ENCODE results near the gene DNAH6.

Gene DNAH6

DNA sequence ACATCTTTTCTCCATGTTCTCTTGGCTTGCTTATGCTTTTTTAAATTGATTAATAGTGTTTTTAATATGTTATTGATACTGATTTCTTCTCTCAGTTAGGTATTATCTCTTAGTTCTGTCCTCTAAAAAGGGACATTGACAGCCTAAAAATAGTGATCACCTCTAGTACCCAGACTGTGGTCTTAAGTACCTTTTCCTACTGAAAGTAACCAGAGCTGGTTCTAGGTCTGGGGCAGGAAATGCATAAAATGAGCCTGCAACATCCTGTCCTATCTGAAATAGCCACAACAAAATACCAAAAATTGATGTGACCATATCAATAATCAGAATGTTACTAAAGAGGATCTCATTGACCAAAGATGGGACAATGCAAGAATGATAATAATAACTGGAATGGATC lies 113.3 kb downstream of the DNAH6 start:
- no peaks in the 10 kb centered on the region for H3K36me3 ChIP-seq (ENCODE audit: insufficient read depth, low read length)
- no peak overlapping the region for H3K9ac ChIP-seq (ENCODE audit: low read depth, low read length)
- H3K27me3 ChIP-seq (ENCODE audit: insufficient read depth, low read length, poor library complexity), result no peaks in the 10 kb centered on the region
- H3K9me3 ChIP-seq (ENCODE audit: insufficient read depth, low read length, severe bottlenecking), result no peaks in the 10 kb centered on the region
- no peaks in the 10 kb centered on the region for H3K79me2 ChIP-seq (ENCODE audit: insufficient read depth, low read length)
- H3K4me1 ChIP-seq (ENCODE audit: insufficient read depth, low read length), result no peaks in the 10 kb centered on the region
- H3K4me3 ChIP-seq (ENCODE audit: low read depth in 1 of 2, low read length in 2 of 2), result no peak overlapping the region
- no peak overlapping the region for H3K4me2 ChIP-seq (ENCODE audit: insufficient read depth, low read length)
- H2AFZ ChIP-seq (ENCODE audit: low read depth, low read length), result no peak overlapping the region
- TF ChIP-seq EZH2 (IDR thresholded peaks at IDR 0.05; ENCODE audit: borderline replicate concordance, low read depth, low read length, severe bottlenecking), result no peak
- no peak for TF ChIP-seq CTCF (IDR thresholded peaks at IDR 0.05; ENCODE audit: borderline replicate concordance, extremely low read depth, low read length, poor library complexity, severe bottlenecking)
- no peak for ATAC-seq (ENCODE audit: insufficient read depth, low read depth)
- no peak overlapping the region for H3K27ac ChIP-seq (ENCODE audit: low read length)
- no peak for DNase-seq
- H4K20me1 ChIP-seq (ENCODE audit: insufficient read depth, low read length), result no peaks in the 10 kb centered on the region

- Histone ChIP-seq H3K9me3 (ENCODE audit: insufficient read depth, low read length, severe bottlenecking) (no peaks in the 10 kb centered on the region), H3K9ac (ENCODE audit: low read depth, low read length) (no peak overlapping the region), H3K27ac (ENCODE audit: low read length) (no peak overlapping the region), H4K20me1 (ENCODE audit: insufficient read depth, low read length) (no peaks in the 10 kb centered on the region), H2AFZ (ENCODE audit: low read depth, low read length) (no peak overlapping the region), H3K79me2 (ENCODE audit: insufficient read depth, low read length) (no peaks in the 10 kb centered on the region), H3K4me3 (ENCODE audit: low read depth in 1 of 2, low read length in 2 of 2) (no peak overlapping the region), H3K36me3 (ENCODE audit: insufficient read depth, low read length) (no peaks in the 10 kb centered on the region), H3K4me1 (ENCODE audit: insufficient read depth, low read length) (no peaks in the 10 kb centered on the region), H3K4me2 (ENCODE audit: insufficient read depth, low read length) (no peak overlapping the region), H3K27me3 (ENCODE audit: insufficient read depth, low read length, poor library complexity) (no peaks in the 10 kb centered on the region)
- DNase-seq (no peak), ATAC-seq (ENCODE audit: insufficient read depth, low read depth) (peak; percentile 55; the same call in 2 of the 3 replicates)
- TF ChIP-seq EZH2 (IDR thresholded peaks at IDR 0.05; ENCODE audit: borderline replicate concordance, low read depth, low read length, severe bottlenecking) (no peak), CTCF (IDR thresholded peaks at IDR 0.05; ENCODE audit: borderline replicate concordance, extremely low read depth, low read length, poor library complexity, severe bottlenecking) (peak; percentile 57)
Observed at GRCh38 chr2:84631047-84631446, 114.7 kb downstream of the DNAH6 start.

DNA sequence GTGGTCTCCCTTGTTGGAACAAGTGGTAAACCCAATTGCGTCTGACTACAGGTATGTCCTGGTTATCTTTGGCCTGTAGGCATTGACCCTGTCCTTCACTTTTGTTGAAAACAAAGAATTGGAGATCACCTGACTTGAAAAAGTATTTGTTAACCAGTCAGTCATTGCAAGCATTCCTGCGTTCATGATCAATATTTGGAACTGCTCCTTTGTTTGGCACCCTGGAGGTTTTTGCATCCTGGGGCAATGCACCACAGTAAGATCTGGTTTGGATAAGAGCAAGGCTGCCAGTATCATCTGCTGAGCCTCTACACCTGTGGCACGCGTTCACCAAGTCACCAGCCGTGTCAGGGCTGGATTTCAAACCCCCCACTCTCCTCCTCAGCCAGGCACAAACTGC lies 115.7 kb downstream of the DNAH6 start:
- peak; percentile 45; the same call in 2 of the 3 replicates for ATAC-seq (ENCODE audit: insufficient read depth, low read depth)
- Histone ChIP-seq H3K9ac (ENCODE audit: low read depth, low read length) (no peak overlapping the region), H3K4me3 (ENCODE audit: low read depth in 1 of 2, low read length in 2 of 2) (no peak overlapping the region), H3K4me2 (ENCODE audit: insufficient read depth, low read length) (no peak overlapping the region), H3K79me2 (ENCODE audit: insufficient read depth, low read length) (no peaks in the 10 kb centered on the region), H3K27ac (ENCODE audit: low read length) (no peak overlapping the region), H2AFZ (ENCODE audit: low read depth, low read length) (no peak overlapping the region), H3K36me3 (ENCODE audit: insufficient read depth, low read length) (no peaks in the 10 kb centered on the region), H3K27me3 (ENCODE audit: insufficient read depth, low read length, poor library complexity) (no peaks in the 10 kb centered on the region), H4K20me1 (ENCODE audit: insufficient read depth, low read length) (no peaks in the 10 kb centered on the region), H3K4me1 (ENCODE audit: insufficient read depth, low read length) (no peaks in the 10 kb centered on the region), H3K9me3 (ENCODE audit: insufficient read depth, low read length, severe bottlenecking) (no peaks in the 10 kb centered on the region)
- no peak for TF ChIP-seq CTCF (IDR thresholded peaks at IDR 0.05; ENCODE audit: borderline replicate concordance, extremely low read depth, low read length, poor library complexity, severe bottlenecking)
- no peak for TF ChIP-seq EZH2 (IDR thresholded peaks at IDR 0.05; ENCODE audit: borderline replicate concordance, low read depth, low read length, severe bottlenecking)
- peak; percentile 5 for DNase-seq

Measured in DND-41 (cell line).